Lower leg skin (tissue), 4 donors: ENCODE results near the gene OLFM4. TPM values are rescaled to one million over a fixed set of nuclear protein-coding genes. Genes with fewer than 3 reads are reported as not detected.
"Not testable (repeated sequence)": the region's sequence is repeated elsewhere in the genome, so short reads cannot be mapped to it uniquely, and the experiment has no call there.

Experiments used
- DNase-seq, 2 donors: peaks; one replicate each; pipeline ENCODE4 v3.0.0-alpha.2; 2019; ENCODE audit warnings: low spot score in 2 of 2
- H3K4me3 ChIP-seq: fragments of 200-600 bp; sonication (generic); 2 replicates; pipeline ENCODE4 v1.5.1; 2017; ENCODE audit warnings: mild to moderate bottlenecking, low read depth; ENCODE audit not compliant: poor library complexity, severe bottlenecking
- POLR2A ChIP-seq, 2 donors: fragments of 450-650 bp; IDR thresholded peaks; one replicate each; pipeline ENCODE4 v1.6.1; 2016 to 2017; ENCODE audit warnings: antibody characterized with exemption in 2 of 2, mild to moderate bottlenecking in 1 of 2, moderate library complexity in 1 of 2
- WGBS, 2 donors: methylation state at CpG; one replicate each; pipeline ENCODE4 v1.1.5; 2018; 5-methylcytosine and 5-hydroxymethylcytosine counted together
- intact Hi-C: fragments of 100-400 bp; cut with DNase I; formaldehyde crosslinking; loops from one replicate; pipeline ENCODE4 v1.15.0; 2023; ENCODE audit warnings: low total_unique reads
- total RNA-seq, 4 donors: library from RNA; depleted of rRNA; stranded (reverse); fragments of >200 nt; gene quantifications; one replicate each; pipeline ENCODE4 v1.1.0, GENCODE V29; 2016
- TF ChIP-seq, protein P1 (sequence below), 3 donors: fragments of 450-650 bp; IDR thresholded peaks; one replicate each; pipeline ENCODE4 v1.5.1; 2016; ENCODE audit warnings: antibody characterized with exemption in 3 of 3, mild to moderate bottlenecking in 3 of 3, moderate library complexity in 2 of 3

Gene OLFM4
- total RNA-seq, 4 donors from 2014 or later, result 0.34 to 0.88 (median 0.51) TPM

DNA sequence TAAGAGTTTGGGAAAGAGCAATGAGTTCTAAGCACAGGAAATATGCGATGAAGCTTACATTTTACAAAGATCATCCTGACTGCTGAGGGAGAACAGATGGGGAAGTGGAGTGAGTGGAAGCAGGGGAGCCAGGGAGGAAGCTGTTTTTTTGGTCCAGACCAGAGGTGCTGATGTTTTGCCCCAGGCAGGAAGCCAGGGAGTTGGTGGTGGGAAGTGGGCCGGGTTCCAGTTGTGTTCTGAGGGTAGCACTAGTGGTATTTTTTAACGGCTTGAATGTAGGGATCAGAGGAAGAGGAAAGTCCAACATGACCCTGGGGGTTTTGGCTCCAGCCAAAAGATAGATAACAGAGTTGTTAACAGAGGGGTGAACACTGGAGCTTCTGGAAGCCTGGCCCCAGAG, 20.7 kb upstream of the OLFM4 start:
- intact Hi-C loops, result no loop called here
- H3K4me3 ChIP-seq, result no peak overlapping the region
- TF ChIP-seq, protein P1, sequence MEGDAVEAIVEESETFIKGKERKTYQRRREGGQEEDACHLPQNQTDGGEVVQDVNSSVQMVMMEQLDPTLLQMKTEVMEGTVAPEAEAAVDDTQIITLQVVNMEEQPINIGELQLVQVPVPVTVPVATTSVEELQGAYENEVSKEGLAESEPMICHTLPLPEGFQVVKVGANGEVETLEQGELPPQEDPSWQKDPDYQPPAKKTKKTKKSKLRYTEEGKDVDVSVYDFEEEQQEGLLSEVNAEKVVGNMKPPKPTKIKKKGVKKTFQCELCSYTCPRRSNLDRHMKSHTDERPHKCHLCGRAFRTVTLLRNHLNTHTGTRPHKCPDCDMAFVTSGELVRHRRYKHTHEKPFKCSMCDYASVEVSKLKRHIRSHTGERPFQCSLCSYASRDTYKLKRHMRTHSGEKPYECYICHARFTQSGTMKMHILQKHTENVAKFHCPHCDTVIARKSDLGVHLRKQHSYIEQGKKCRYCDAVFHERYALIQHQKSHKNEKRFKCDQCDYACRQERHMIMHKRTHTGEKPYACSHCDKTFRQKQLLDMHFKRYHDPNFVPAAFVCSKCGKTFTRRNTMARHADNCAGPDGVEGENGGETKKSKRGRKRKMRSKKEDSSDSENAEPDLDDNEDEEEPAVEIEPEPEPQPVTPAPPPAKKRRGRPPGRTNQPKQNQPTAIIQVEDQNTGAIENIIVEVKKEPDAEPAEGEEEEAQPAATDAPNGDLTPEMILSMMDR (IDR thresholded peaks at IDR 0.05), result no peak
- TF ChIP-seq POLR2A (IDR thresholded peaks at IDR 0.05), result no peak
- 16 to 22% methylated on average over 3 of the region's 3 CpGs for WGBS, 2 donors
- no peak for DNase-seq

DNA sequence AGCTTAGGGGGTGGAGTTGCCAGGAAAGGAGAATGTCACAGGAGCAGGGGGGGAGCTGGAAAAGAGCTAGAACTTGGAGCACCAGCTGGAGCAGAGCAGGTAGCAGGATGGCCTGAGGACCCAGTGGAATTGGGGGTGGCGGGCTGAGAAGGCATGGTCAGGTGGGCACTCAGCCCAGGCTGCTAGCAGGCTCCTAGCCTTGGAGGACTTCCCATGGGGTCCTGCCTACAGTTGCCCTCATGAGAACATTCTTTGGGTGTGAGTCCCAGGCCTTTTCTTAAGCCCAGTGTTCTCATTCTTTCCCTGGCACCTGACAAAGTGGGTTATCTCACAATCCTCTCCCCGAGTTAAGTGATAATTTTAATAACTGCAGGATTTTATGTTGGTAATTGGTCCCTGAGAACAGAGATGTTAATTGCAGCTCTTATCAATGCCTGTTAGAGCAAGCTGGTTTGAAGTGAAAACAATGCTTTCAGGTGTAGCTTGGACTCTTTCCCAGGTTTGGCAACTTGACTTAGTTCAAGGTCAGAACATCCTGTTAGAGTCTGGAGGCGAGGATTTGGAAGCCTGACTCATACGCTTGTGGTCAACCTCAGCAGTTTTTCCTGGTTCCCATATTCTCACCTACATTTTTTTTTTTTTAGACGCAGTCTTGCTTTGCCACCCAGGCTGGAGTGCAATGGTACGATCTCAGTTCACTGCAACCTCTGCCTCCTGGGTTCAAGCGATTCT, 18.1 kb upstream of the OLFM4 start:
- intact Hi-C loops, result no loop called here
- no peak overlapping the region for H3K4me3 ChIP-seq
- 67 to 70% methylated on average over 7 of the region's 7 CpGs for WGBS, 2 donors
- TF ChIP-seq, protein P1 (IDR thresholded peaks at IDR 0.05), result no peak
- TF ChIP-seq POLR2A (IDR thresholded peaks at IDR 0.05), result no peak
- DNase-seq, result no peak

DNA sequence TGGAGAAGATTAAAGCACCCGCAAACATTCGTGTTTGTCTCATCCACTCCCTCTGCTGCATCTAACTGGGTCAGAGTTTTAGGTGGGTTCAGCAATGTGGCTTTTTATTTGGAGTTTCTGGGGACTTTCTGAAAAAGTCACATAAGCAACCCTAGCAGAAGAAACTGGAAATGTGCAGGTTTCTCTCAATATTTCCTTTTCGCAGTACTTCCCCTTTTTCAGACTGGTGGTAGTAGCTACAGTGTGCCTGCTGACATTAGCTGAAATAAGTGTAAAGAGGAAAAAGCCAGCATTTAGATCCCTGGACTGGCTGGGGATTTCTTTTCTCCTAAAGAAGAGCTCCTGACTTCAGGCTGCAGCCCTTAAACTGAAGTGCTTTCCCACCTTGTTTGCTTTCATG, 15.9 kb upstream of the OLFM4 start:
- DNase-seq, result no peak
- TF ChIP-seq, protein P1 (IDR thresholded peaks at IDR 0.05), result no peak
- no peak for TF ChIP-seq POLR2A (IDR thresholded peaks at IDR 0.05)
- no peak overlapping the region for H3K4me3 ChIP-seq
- WGBS, 2 donors, result 74 to 82% methylated on average over 3 of the region's 3 CpGs
- intact Hi-C loops, result no loop called here

DNA sequence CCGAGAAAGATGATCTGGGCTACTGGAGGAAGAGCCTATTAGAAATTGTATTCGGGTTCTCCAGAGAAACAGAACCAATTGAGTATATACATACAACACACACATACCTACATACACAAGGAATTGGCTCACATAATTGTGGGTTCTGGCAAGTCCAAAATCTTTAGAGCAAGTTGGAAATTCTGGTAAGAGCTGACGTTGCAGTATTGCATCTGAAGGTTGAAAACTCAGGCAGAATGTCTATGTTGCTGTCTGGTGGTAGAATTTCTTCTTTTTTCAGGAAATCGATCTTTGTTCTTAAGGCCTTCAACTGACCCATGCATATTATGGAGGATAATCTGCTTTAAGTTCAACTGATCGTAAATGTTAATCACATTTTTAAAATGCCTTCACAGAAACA, 15.5 kb upstream of the OLFM4 start:
- no peak for DNase-seq
- intact Hi-C loops, result no loop called here
- 79 to 88% methylated on average over 5 of the region's 5 CpGs for WGBS, 2 donors
- TF ChIP-seq, protein P1 (IDR thresholded peaks at IDR 0.05), result no peak
- TF ChIP-seq POLR2A (IDR thresholded peaks at IDR 0.05), result no peak
- H3K4me3 ChIP-seq, result no peak overlapping the region

DNA sequence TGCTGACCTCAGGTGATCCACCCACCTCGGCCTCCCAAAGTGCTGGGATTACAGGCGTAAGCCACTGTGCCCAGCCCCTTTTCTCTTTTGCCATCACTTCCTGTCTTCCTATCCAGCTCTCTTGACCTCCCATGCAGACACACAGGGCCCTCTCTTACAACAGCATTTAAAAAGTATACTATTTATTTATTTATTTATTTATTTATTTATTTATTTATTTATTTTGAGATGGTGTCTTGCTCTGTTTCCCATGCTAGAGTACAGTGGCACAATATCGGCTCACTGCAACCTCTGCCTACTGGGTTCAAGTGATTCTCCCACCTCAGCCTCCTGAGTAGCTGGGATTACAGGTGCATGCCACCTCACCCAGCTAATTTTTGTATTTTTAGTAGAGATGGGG, 14.6 kb upstream of the OLFM4 start:
- intact Hi-C loops, DNase-seq: not testable (repeated sequence)
- WGBS, 2 donors, result 62 to 91% methylated on average over 3 of the region's 3 CpGs

DNA sequence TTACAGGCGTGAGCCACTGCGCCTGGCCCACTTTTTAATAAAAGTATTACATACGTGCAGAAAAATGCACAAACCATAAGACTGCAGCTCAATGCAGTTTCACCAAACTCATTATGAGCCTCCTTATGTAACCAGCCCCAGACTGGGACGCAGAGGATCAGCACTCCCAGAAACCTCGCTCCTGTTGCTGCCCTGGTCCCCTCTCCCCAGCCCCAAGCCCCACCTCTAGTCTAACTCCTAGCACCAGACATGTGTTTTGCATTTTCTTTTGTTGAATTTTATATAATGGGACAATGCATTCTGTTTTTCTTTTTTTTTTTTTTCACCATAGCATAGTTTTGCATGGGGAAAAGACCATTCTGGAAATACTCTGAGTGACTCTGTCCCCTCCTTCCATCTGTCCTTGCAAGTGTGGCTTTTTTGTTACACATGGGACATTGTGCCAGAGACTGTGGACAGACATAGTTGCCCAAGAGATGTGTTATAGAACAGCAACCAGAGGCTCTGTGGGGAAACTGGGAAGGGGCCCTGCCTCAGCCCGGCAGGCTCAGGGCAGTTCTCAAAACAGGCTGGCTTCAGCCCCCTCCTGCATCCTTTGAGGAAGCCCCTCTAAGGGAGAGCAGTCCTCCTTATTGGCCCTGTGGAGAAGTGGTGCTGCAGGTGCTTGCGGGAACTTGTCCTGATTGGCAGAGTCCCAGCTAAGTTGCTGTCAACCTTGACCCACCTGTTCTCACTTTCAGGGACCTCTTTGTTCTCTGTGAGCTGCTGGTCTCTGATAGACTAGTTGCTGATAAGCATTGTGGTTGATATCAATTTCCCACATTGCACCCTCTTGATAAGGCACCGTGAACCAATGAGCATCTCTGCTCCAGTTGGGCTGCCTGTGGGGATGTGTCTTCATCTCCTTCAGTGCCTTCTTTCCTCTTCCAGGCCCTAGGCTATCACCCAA, 13.8 kb upstream of the OLFM4 start:
- no peak for DNase-seq
- 76 to 81% methylated on average over 8 of the region's 8 CpGs for WGBS, 2 donors
- intact Hi-C loops, result no loop called here
- H3K4me3 ChIP-seq, result no peak overlapping the region
- TF ChIP-seq POLR2A (IDR thresholded peaks at IDR 0.05), result no peak

More for the DNA sequence above, 14.6 kb upstream of the OLFM4 start:
- not testable (repeated sequence) for H3K4me3 ChIP-seq
